Stimulated activated CD4-positive, alpha-beta T cell treated with anti-CD3 and anti-CD28 coated beads, TNF-alpha, amount 100 ng/mL, for 48 hours (primary cell): Measurements from ENCODE around the gene EID2.

ENCODE experiments used
- DNase-seq, 3 donors: peaks; one replicate each; pipeline ENCODE4 v3.0.0-alpha.2; 2020; ENCODE audit warnings: low read depth in 3 of 3

Gene EID2

GRCh38 chr19:39502640-39503417 is 37.1 kb downstream of the EID2 start:
- DNase-seq = peak; percentile 60 to 72 (median 65)

- no peak for DNase-seq
Measured at GRCh38 chr19:39501340-39501739, 38.6 kb downstream of the EID2 start.

- no peak for DNase-seq
Measured at GRCh38 chr19:39500543-39500942, 39.4 kb downstream of the EID2 start.

GRCh38 chr19:39499932-39500331 is 40.0 kb downstream of the EID2 start:
- DNase-seq = no peak

GRCh38 chr19:39498798-39499642 is 40.9 kb downstream of the EID2 start, which contains the start of gene DLL3:
Gene DLL3, plus strand, starts transcription at chr19:39498947. Its CDS starts 28 bp downstream, at chr19:39498975.
- DNase-seq = no peak

GRCh38 chr19:39497996-39498797 is 41.8 kb downstream of the EID2 start:
- DNase-seq = no peak

- no peak for DNase-seq
Measured at GRCh38 chr19:39497701-39497995, 42.3 kb downstream of the EID2 start.

GRCh38 chr19:39496063-39496462 is 43.9 kb downstream of the EID2 start:
- no peak for DNase-seq

- no peak for DNase-seq
Measured at GRCh38 chr19:39494661-39495060, 45.3 kb downstream of the EID2 start.

- DNase-seq = no peak
Measured at GRCh38 chr19:39492788-39493187, 47.2 kb downstream of the EID2 start.

- no peak for DNase-seq
Measured at GRCh38 chr19:39492225-39492624, 47.7 kb downstream of the EID2 start.

GRCh38 chr19:39489756-39490155 is 50.2 kb downstream of the EID2 start:
- no peak for DNase-seq
